ENCODE measurements around the gene PITPNM3. TPM values are rescaled to one million over a fixed set of nuclear protein-coding genes. Genes with fewer than 3 reads are reported as not detected.

The PITPNM3 gene
- 1 to 10 TPM; 1.3 to 3.4 TPM for total RNA-seq

DNA sequence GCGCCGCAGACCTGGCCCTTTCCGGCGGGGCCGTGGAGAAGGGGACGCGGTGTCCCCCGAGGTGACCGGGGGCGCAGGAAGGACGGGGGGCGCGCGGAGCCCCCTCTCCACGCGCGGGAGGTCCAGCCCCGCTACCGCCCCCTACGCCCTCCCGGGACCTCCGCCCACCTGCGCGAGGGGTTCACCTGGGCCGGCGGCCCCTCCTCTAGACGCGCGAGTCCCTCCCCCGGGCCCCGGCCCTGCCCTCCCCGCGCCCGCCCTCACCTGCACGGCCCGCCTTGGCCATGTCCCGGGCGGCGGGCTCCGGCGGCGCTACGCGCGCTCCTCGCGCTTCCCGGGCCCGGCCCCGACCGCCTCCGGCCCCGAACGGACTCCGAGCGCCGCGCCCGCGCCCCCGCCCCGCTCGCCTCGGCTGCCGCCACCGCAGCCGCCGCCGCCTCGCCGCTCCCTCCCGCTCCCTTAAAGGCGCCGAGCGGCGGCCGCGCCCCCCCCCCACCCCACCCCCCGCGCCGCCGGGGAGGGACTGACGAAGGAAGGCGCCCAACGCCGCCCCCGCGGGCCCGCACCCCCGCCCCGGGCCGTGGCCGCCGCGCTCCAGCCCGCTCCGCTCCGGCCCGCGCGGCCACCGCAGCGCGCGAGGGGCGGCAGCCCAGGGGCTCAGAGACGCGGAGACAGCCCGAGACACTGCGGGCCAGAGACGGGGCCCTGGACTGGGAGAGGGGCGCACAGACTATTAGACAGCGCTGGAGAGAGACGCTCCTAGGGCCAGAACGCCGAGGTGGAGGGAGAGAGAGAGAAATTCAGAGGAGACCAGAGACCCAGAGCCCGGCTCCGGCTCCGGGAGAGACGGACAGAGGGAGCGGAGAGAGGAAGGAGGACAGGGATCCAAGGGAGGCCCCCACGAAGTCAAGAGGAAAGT, at the start of gene PITPNM3:
PITPNM3 (minus strand) TSS at position 435 of the 919 bp plus-strand sequence; CDS start at position 286, 149 bp downstream.
- ATAC-seq (peak; percentile 53), DNase-seq (peak in 2 of 4 donors; percentile 26 to 33)
- Histone ChIP-seq H3K27me3 (no peaks in the 10 kb centered on the region), H3K9me3 (no peaks in the 10 kb centered on the region), H3K4me3 (no peak within 1 kb of the TSS), H3K27ac (no peak within 1 kb of the TSS), H3K4me1 (peaks cover 44% of the 10 kb centered on the region), H3K36me3 (replicated peaks in 1 of 2; ENCODE audit: insufficient read depth in 1 of 2, low read depth in 2 of 2) (no peaks in the 10 kb centered on the region)
- TF ChIP-seq, protein P1, sequence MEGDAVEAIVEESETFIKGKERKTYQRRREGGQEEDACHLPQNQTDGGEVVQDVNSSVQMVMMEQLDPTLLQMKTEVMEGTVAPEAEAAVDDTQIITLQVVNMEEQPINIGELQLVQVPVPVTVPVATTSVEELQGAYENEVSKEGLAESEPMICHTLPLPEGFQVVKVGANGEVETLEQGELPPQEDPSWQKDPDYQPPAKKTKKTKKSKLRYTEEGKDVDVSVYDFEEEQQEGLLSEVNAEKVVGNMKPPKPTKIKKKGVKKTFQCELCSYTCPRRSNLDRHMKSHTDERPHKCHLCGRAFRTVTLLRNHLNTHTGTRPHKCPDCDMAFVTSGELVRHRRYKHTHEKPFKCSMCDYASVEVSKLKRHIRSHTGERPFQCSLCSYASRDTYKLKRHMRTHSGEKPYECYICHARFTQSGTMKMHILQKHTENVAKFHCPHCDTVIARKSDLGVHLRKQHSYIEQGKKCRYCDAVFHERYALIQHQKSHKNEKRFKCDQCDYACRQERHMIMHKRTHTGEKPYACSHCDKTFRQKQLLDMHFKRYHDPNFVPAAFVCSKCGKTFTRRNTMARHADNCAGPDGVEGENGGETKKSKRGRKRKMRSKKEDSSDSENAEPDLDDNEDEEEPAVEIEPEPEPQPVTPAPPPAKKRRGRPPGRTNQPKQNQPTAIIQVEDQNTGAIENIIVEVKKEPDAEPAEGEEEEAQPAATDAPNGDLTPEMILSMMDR (IDR thresholded peaks at IDR 0.05) = no peak
- TF ChIP-seq POLR2A (IDR thresholded peaks at IDR 0.05) = no peak
- 2 to 12% methylated on average over 15 to 80 of the region's 122 CpGs for WGBS, 2 donors
- intact Hi-C loops (cut with DNase I) = no loop called here

DNA sequence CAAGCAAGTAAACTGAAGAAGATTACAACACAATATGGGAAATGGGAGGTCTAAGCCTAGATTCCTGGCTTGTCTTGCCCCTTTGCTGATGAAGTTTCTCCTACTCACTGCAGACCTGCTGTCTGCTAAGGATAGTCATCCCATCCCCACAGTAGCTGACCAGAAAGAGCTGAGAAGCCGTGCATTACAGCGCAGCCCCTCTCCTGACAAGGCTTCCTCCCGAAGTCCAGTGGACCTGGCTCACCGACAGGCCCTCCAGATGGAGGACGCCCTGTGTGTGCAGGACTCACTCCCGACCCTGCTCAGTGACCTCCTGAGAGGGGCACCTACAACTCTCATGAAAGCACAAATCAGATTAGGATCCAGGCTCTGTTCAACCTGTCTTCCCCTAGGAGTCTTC, 48.8 kb upstream of the PITPNM3 start:
- TF ChIP-seq, protein P1 (IDR thresholded peaks at IDR 0.05) = no peak
- no peak for TF ChIP-seq POLR2A (IDR thresholded peaks at IDR 0.05)
- ATAC-seq (no peak), DNase-seq (no peak)
- intact Hi-C loops (cut with DNase I) = no loop called here
- Histone ChIP-seq H3K4me1 (no peaks in the 10 kb centered on the region), H3K9me3 (no peaks in the 10 kb centered on the region), H3K27me3 (no peaks in the 10 kb centered on the region), H3K4me3 (no peak overlapping the region), H3K36me3 (replicated peaks in 1 of 2; ENCODE audit: insufficient read depth in 1 of 2, low read depth in 2 of 2) (peaks cover 3 to 20% of the 10 kb centered on the region in 2 donors), H3K27ac (no peak overlapping the region)
- WGBS, 2 donors = 89 to 94% methylated on average over 6 of the region's 6 CpGs

GRCh38 chr17:6603744-6604325, 47.5 kb upstream of the PITPNM3 start:
- Histone ChIP-seq H3K27ac (no peak overlapping the region), H3K9me3 (no peaks in the 10 kb centered on the region), H3K36me3 (replicated peaks in 1 of 2; ENCODE audit: insufficient read depth in 1 of 2, low read depth in 2 of 2) (peaks cover 0 to 12% of the 10 kb centered on the region in 2 donors), H3K27me3 (no peaks in the 10 kb centered on the region), H3K4me3 (no peak overlapping the region), H3K4me1 (peaks cover 3% of the 10 kb centered on the region)
- WGBS, 2 donors = 64 to 81% methylated on average over 3 of the region's 3 CpGs
- ATAC-seq (no peak), DNase-seq (peak in 2 of 4 donors; percentile 11 to 15)
- TF ChIP-seq, protein P1 (IDR thresholded peaks at IDR 0.05) = no peak
- no peak for TF ChIP-seq POLR2A (IDR thresholded peaks at IDR 0.05)
- intact Hi-C loops (cut with DNase I) = no loop called here

GRCh38 chr17:6602141-6602540, 45.8 kb upstream of the PITPNM3 start:
- Histone ChIP-seq H3K27me3 (no peaks in the 10 kb centered on the region), H3K27ac (no peak overlapping the region), H3K36me3 (replicated peaks in 1 of 2; ENCODE audit: insufficient read depth in 1 of 2, low read depth in 2 of 2) (peaks cover 0 to 9% of the 10 kb centered on the region in 2 donors), H3K9me3 (no peaks in the 10 kb centered on the region), H3K4me1 (peaks cover 16% of the 10 kb centered on the region), H3K4me3 (no peak overlapping the region)
- intact Hi-C loops (cut with DNase I) = no loop called here
- DNase-seq = no peak
- TF ChIP-seq, protein P1 (IDR thresholded peaks at IDR 0.05) = no peak
- TF ChIP-seq POLR2A (IDR thresholded peaks at IDR 0.05) = no peak
- no peak for ATAC-seq
- 91 to 93% methylated on average over 2 of the region's 2 CpGs for WGBS, 2 donors
